Measurements from ENCODE around the gene TNS1.

The TNS1 gene

GRCh38 chr2:217801711-217802110 is 201.1 kb downstream of the TNS1 start:
- Histone ChIP-seq H3K4me1 (ENCODE audit: low read length) (no peaks in the 10 kb centered on the region), H3K9ac (ENCODE audit: low read length) (no peak overlapping the region), H3K36me3 (replicated peaks; ENCODE audit: insufficient read depth, low read length) (no peaks in the 10 kb centered on the region), H3K4me3 (ENCODE audit: low read length) (no peak overlapping the region), H3K27ac (ENCODE audit: low read length) (no peak overlapping the region), H3F3A (ENCODE audit: insufficient read depth, low read length) (no peaks in the 10 kb centered on the region), H4K20me1 (ENCODE audit: insufficient read depth, low read length) (no peaks in the 10 kb centered on the region), H2AFZ (ENCODE audit: low read length) (no peak overlapping the region), H3K27me3 (replicated peaks; ENCODE audit: insufficient read depth, low read length) (no peaks in the 10 kb centered on the region), H3K9me3 (replicated peaks; ENCODE audit: insufficient read depth, low read length) (no peaks in the 10 kb centered on the region), H3K9me2 (replicated peaks; ENCODE audit: insufficient read depth, low read length) (no peaks in the 10 kb centered on the region), H3K79me2 (ENCODE audit: low read length) (no peaks in the 10 kb centered on the region), H3K4me2 (ENCODE audit: low read depth, low read length) (no peak overlapping the region)
- no peak for DNase-seq
- TF ChIP-seq EZH2 (optimal IDR thresholded peaks at IDR 0.05; ENCODE audit: low read depth, low read length) (no peak), EZH2phosphoT487 (IDR thresholded peaks at IDR 0.05; ENCODE audit: low read length) (no peak), CTCF (IDR thresholded peaks at IDR 0.05; ENCODE audit: low read length) (no peak)

DNA sequence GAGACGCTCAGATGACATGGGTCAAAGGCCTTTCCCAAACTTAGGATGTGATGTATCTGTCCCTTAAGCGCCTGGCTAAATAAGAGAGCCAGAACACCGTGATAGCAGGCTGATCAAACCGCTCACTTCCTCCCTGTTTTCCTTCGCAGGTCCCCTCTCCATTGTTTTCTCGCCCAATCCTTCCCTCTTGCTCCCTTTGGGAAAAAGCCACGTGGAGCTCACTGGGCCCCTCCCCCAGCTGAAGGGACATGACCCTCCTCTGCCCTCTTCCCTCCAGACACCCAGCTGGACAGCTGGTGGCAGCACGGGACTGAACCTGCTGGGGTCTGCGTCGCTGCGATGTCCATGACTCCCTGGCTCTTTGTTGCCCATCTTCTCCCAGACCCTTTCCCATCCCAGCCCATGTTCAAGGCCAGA is 201.7 kb downstream of the TNS1 start:
- DNase-seq: no peak
- H3F3A ChIP-seq (ENCODE audit: insufficient read depth, low read length): no peaks in the 10 kb centered on the region
- H3K9ac ChIP-seq (ENCODE audit: low read length): no peak overlapping the region
- H3K27me3 ChIP-seq (replicated peaks; ENCODE audit: insufficient read depth, low read length): no peaks in the 10 kb centered on the region
- no peak for TF ChIP-seq CTCF (IDR thresholded peaks at IDR 0.05; ENCODE audit: low read length)
- no peak for TF ChIP-seq EZH2 (optimal IDR thresholded peaks at IDR 0.05; ENCODE audit: low read depth, low read length)
- no peak for TF ChIP-seq EZH2phosphoT487 (IDR thresholded peaks at IDR 0.05; ENCODE audit: low read length)
- no peaks in the 10 kb centered on the region for H3K4me1 ChIP-seq (ENCODE audit: low read length)
- H3K4me3 ChIP-seq (ENCODE audit: low read length): no peak overlapping the region
- no peak overlapping the region for H2AFZ ChIP-seq (ENCODE audit: low read length)
- no peaks in the 10 kb centered on the region for H3K79me2 ChIP-seq (ENCODE audit: low read length)
- H3K36me3 ChIP-seq (replicated peaks; ENCODE audit: insufficient read depth, low read length): no peaks in the 10 kb centered on the region
- no peaks in the 10 kb centered on the region for H4K20me1 ChIP-seq (ENCODE audit: insufficient read depth, low read length)
- H3K9me3 ChIP-seq (replicated peaks; ENCODE audit: insufficient read depth, low read length): no peaks in the 10 kb centered on the region
- H3K4me2 ChIP-seq (ENCODE audit: low read depth, low read length): no peak overlapping the region
- H3K9me2 ChIP-seq (replicated peaks; ENCODE audit: insufficient read depth, low read length): no peaks in the 10 kb centered on the region
- H3K27ac ChIP-seq (ENCODE audit: low read length): no peak overlapping the region

- Histone ChIP-seq H3K27ac (ENCODE audit: low read length) (no peak overlapping the region), H3K4me3 (ENCODE audit: low read length) (no peak overlapping the region), H2AFZ (ENCODE audit: low read length) (no peak overlapping the region), H3K4me2 (ENCODE audit: low read depth, low read length) (no peak overlapping the region), H3K9me2 (replicated peaks; ENCODE audit: insufficient read depth, low read length) (no peaks in the 10 kb centered on the region), H4K20me1 (ENCODE audit: insufficient read depth, low read length) (no peaks in the 10 kb centered on the region), H3F3A (ENCODE audit: insufficient read depth, low read length) (no peaks in the 10 kb centered on the region), H3K36me3 (replicated peaks; ENCODE audit: insufficient read depth, low read length) (no peaks in the 10 kb centered on the region), H3K9me3 (replicated peaks; ENCODE audit: insufficient read depth, low read length) (no peaks in the 10 kb centered on the region), H3K4me1 (ENCODE audit: low read length) (no peaks in the 10 kb centered on the region), H3K79me2 (ENCODE audit: low read length) (no peaks in the 10 kb centered on the region), H3K27me3 (replicated peaks; ENCODE audit: insufficient read depth, low read length) (no peaks in the 10 kb centered on the region), H3K9ac (ENCODE audit: low read length) (no peak overlapping the region)
- TF ChIP-seq CTCF (IDR thresholded peaks at IDR 0.05; ENCODE audit: low read length) (no peak), EZH2phosphoT487 (IDR thresholded peaks at IDR 0.05; ENCODE audit: low read length) (no peak), EZH2 (optimal IDR thresholded peaks at IDR 0.05; ENCODE audit: low read depth, low read length) (no peak)
- DNase-seq: no peak
Measured at GRCh38 chr2:217800433-217801114, 202.2 kb downstream of the TNS1 start.

Measured in MM.1S (cell line).